B cell (primary cell): ENCODE measurements around the gene SEC16B. TPM values are rescaled to one million over a fixed set of nuclear protein-coding genes. Genes with fewer than 3 reads are reported as not detected.

ENCODE experiments used
- ATAC-seq: fragments of 200-7000 bp; cut with Tn5 transposase; one replicate; pipeline ENCODE4 v1.10.0; 2021; ENCODE audit warnings: low read depth, mild to moderate bottlenecking, moderate number of reproducible peaks, moderate library complexity
- CTCF ChIA-PET: fragments of 350-600 bp; sonication (Branson Sonifier 250); formaldehyde crosslinking; loops from one replicate; lab custom pipeline; 2021; ENCODE audit warnings: antibody characterized with exemption, inconsistent platforms; lab: Charles Lee
- POLR2A ChIA-PET: fragments of 350-600 bp; sonication (Branson Sonifier 250); formaldehyde crosslinking; loops from one replicate; lab custom pipeline; 2021; ENCODE audit warnings: antibody characterized with exemption; lab: Charles Lee
- DNase-seq: peaks from one replicate; pipeline ENCODE4 v3.0.0; 2013
- H2AFZ ChIP-seq: 2 replicates; pipeline ENCODE4 v1.6.1; 2012; ENCODE audit warnings: mild to moderate bottlenecking, low read depth, low read length; ENCODE audit not compliant: insufficient read depth, poor library complexity, severe bottlenecking
- H3K27ac ChIP-seq, 2 donors: 1 replicate in 1 of 2; 2 replicates in 1 of 2; pipeline ENCODE4 v1.5.1; 2012 to 2013; ENCODE audit warnings: low read length in 2 of 2, mild to moderate bottlenecking in 2 of 2, moderate library complexity in 1 of 2
- H3K27me3 ChIP-seq, 4 experiments: fragments of 200-600 bp in 1 of 4; sonication (generic) in 1 of 4; replicated peaks in 1 of 4; 1 replicate in 2 of 4; 2 replicates in 2 of 4; pipeline versions ENCODE4 v1.6.1 to v1.7.0; 2013 to 2016; ENCODE audit warnings: low read length in 3 of 4, mild to moderate bottlenecking in 2 of 4, mixed read lengths in 1 of 4, moderate library complexity in 1 of 4; ENCODE audit not compliant: insufficient read depth in 4 of 4, control insufficient read depth in 3 of 4; ENCODE audit errors: control extremely low read depth in 1 of 4
- H3K36me3 ChIP-seq, 2 experiments: replicated peaks in 1 of 2; 1 replicate in 1 of 2; 2 replicates in 1 of 2; pipeline versions ENCODE4 v1.6.1 to v1.7.1; 2013; ENCODE audit warnings: low read length in 1 of 2; ENCODE audit not compliant: insufficient read depth in 2 of 2, control insufficient read depth in 1 of 2; ENCODE audit errors: control extremely low read depth in 1 of 2, extremely low read depth in 1 of 2
- H3K4me1 ChIP-seq, 2 donors: fragments of 200-600 bp in 1 of 2; sonication (generic) in 1 of 2; 1 replicate in 1 of 2; 2 replicates in 1 of 2; pipeline versions ENCODE4 v1.5.1 to v1.6.1; 2013 to 2017; ENCODE audit warnings: low read length in 2 of 2; ENCODE audit not compliant: control insufficient read depth in 2 of 2, insufficient read depth in 2 of 2
- H3K4me2 ChIP-seq: replicated peaks from 2 replicates; pipeline ENCODE3; 2012; ENCODE audit warnings: mild to moderate bottlenecking, low read depth, low read length; ENCODE audit not compliant: poor library complexity, severe bottlenecking
- H3K4me3 ChIP-seq, 5 experiments: fragments of 200-600 bp in 1 of 5; sonication (generic) in 1 of 5; 1 replicate in 3 of 5; 2 replicates in 2 of 5; pipeline versions ENCODE4 v1.5.1 to v1.7.0; 2011 to 2016; ENCODE audit warnings: low read length in 4 of 5, mild to moderate bottlenecking in 4 of 5, low read depth in 2 of 5, control low read depth in 1 of 5, moderate library complexity in 1 of 5; ENCODE audit not compliant: insufficient read depth in 1 of 5; ENCODE audit errors: control extremely low read depth in 1 of 5, extremely low read depth in 1 of 5
- H3K79me2 ChIP-seq: fragments of 200-600 bp; sonication (generic); one replicate; pipeline ENCODE4 v1.6.0; 2016; ENCODE audit warnings: low read length; ENCODE audit not compliant: control insufficient read depth, insufficient read depth
- H3K9ac ChIP-seq: fragments of 200-600 bp; sonication (generic); 2 replicates; pipeline ENCODE4 v1.6.1; 2017; ENCODE audit warnings: mild to moderate bottlenecking, low read length, moderate library complexity
- H3K9me3 ChIP-seq, 3 donors: one replicate each; pipeline versions ENCODE4 v1.6.1 to v1.7.1; 2013; ENCODE audit warnings: low read length in 2 of 3; ENCODE audit not compliant: control insufficient read depth in 2 of 3, insufficient read depth in 1 of 3; ENCODE audit errors: control extremely low read depth in 1 of 3
- H4K20me1 ChIP-seq: 2 replicates; pipeline ENCODE4 v1.6.0; 2012; ENCODE audit warnings: mild to moderate bottlenecking, low read length; ENCODE audit not compliant: insufficient read depth, control insufficient read depth, poor library complexity, severe bottlenecking
- H3K27ac Mint-ChIP-seq: one replicate; pipeline ENCODE4 v1.8.0; 2021; ENCODE audit warnings: mixed read lengths
- H3K27me3 Mint-ChIP-seq: one replicate; pipeline ENCODE4 v1.8.0; 2021; ENCODE audit warnings: mixed read lengths
- H3K4me1 Mint-ChIP-seq: one replicate; pipeline ENCODE4 v1.8.0; 2021; ENCODE audit warnings: mixed read lengths
- H3K4me3 Mint-ChIP-seq: one replicate; pipeline ENCODE4 v1.8.0; 2021; ENCODE audit warnings: mixed read lengths
- H3K9me3 Mint-ChIP-seq: one replicate; pipeline ENCODE4 v1.8.0; 2022; ENCODE audit warnings: mixed read lengths; ENCODE audit not compliant: insufficient read depth
- EZH2 ChIP-seq: IDR thresholded peaks from 2 replicates; pipeline ENCODE4 v1.6.1; 2012; ENCODE audit warnings: borderline replicate concordance, low read depth, mild to moderate bottlenecking, moderate library complexity, low read length; ENCODE audit not compliant: insufficient read depth, poor library complexity, severe bottlenecking
- WGBS: methylation state at CpG from one replicate; pipeline ENCODE4 v1.1.5; 2013; ENCODE audit warnings: missing lambda C conversion rate; ENCODE audit not compliant: insufficient coverage; 5-methylcytosine and 5-hydroxymethylcytosine counted together
- intact Hi-C: fragments of 100-400 bp; cut with micrococcal nuclease; formaldehyde crosslinking; loops from one replicate; pipeline ENCODE4 v1.10.0; 2022
- polyA plus RNA-seq: library from polyadenylated mRNA; depleted of rRNA; stranded (reverse); fragments of >200 nt; gene quantifications from 2 replicates; pipeline ENCODE4 v1.2.3, GENCODE V29; 2012
- total RNA-seq, 2 donors: library from RNA; stranded (reverse); fragments of 120-200 nt in 1 of 2; gene quantifications; 1 replicate in 1 of 2; 2 replicates in 1 of 2; pipeline versions ENCODE4 v1.2.3 to v1.2.4, GENCODE V29; 2013 to 2022
- TF ChIP-seq, protein P1 (sequence below): fragments of 200-600 bp; IDR thresholded peaks from one replicate; pipeline ENCODE4 v1.8.0; 2022; ENCODE audit warnings: antibody characterized with exemption, mild to moderate bottlenecking

The SEC16B gene
- total and polyA plus RNA-seq, 2 donors (not counting 1 experiment from before 2014, with no cell fraction given), result 0.03 to 0.10 TPM

DNA sequence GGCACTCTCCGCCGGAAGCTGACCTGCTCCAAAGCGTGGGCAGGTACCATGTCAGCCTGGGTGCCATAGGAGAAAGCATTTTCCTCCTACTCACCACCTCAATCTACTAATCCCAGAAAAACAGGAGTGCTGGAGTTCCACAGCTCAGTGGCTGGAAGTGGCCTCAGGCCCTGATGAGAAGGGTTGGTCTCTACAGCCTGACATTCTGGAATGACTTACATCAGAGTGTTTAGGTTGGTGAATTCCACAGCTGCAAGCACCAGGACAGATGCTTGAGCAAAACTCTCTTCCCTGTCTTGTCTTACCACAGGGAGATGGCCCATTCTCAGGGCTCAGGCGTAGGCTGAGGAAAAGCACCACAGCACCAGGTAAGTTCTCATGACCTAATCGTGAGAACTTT lies 5.5 kb downstream of the SEC16B start:
- H3K27me3 Mint-ChIP-seq, result no peaks in the 10 kb centered on the region
- POLR2A ChIA-PET, result no interaction called here
- Histone ChIP-seq H3K36me3 (no peaks in the 10 kb centered on the region), H3K9ac (no peak overlapping the region), H3K27me3 (no peaks in the 10 kb centered on the region), H4K20me1 (no peaks in the 10 kb centered on the region), H3K4me2 (no peak overlapping the region), H3K9me3 (peaks cover 0 to 5% (median 0%) of the 10 kb centered on the region in 3 donors), H3K4me1 (no peaks in the 10 kb centered on the region), H3K4me3 (no peak overlapping the region), H3K79me2 (no peaks in the 10 kb centered on the region), H3K27ac (no peak overlapping the region), H2AFZ (no peak overlapping the region)
- ATAC-seq (no peak), DNase-seq (no peak)
- no peaks in the 10 kb centered on the region for H3K9me3 Mint-ChIP-seq
- no peak overlapping the region for H3K4me3 Mint-ChIP-seq
- H3K4me1 Mint-ChIP-seq, result no peaks in the 10 kb centered on the region
- 100% methylated on average over 2 of the region's 5 CpGs for WGBS
- TF ChIP-seq, protein P1, sequence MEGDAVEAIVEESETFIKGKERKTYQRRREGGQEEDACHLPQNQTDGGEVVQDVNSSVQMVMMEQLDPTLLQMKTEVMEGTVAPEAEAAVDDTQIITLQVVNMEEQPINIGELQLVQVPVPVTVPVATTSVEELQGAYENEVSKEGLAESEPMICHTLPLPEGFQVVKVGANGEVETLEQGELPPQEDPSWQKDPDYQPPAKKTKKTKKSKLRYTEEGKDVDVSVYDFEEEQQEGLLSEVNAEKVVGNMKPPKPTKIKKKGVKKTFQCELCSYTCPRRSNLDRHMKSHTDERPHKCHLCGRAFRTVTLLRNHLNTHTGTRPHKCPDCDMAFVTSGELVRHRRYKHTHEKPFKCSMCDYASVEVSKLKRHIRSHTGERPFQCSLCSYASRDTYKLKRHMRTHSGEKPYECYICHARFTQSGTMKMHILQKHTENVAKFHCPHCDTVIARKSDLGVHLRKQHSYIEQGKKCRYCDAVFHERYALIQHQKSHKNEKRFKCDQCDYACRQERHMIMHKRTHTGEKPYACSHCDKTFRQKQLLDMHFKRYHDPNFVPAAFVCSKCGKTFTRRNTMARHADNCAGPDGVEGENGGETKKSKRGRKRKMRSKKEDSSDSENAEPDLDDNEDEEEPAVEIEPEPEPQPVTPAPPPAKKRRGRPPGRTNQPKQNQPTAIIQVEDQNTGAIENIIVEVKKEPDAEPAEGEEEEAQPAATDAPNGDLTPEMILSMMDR, result no peak
- TF ChIP-seq EZH2, result no peak
- H3K27ac Mint-ChIP-seq, result no peak overlapping the region
- intact Hi-C loops, result no loop called here
- CTCF ChIA-PET, result no interaction called here

DNA sequence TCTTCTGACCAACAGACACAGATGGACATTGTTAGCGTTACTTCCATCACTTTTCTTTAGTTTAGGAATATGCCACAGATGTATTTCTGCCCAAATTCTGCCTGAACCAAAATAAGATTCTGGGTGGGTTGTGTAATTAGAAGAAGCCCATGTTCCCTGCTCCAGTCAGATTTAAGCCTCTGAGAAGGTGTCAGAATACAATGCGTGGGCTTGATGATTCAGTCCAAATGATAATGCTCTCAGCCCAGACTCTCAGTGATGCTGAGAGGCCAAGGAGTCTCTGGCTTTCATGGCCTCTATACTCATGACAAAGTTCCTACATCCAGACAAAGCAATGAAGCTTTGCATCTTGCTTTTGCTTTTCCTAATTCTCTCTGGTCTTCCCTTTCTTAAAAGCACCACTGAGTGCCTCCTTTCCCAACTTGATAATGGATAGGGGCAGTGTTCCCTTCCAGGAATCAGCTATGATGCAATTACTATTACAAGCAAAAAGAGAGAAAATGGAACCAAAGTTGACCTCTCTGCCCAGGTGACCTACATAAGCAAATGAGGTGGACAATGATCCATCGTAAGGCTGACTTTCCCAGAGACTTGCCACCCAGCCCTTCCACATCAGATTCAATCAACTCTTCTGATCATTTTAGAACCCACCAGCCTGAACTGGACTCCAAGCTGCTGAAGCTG lies 8.8 kb downstream of the SEC16B start:
- intact Hi-C loops, result no loop called here
- DNase-seq, result no peak
- Histone ChIP-seq H3K79me2 (no peaks in the 10 kb centered on the region), H3K36me3 (no peaks in the 10 kb centered on the region), H3K27ac (no peak overlapping the region), H3K4me1 (no peaks in the 10 kb centered on the region), H3K27me3 (no peaks in the 10 kb centered on the region), H2AFZ (no peak overlapping the region), H4K20me1 (no peaks in the 10 kb centered on the region), H3K9me3 (peaks cover 0 to 5% (median 0%) of the 10 kb centered on the region in 3 donors), H3K9ac (no peak overlapping the region), H3K4me2 (no peak overlapping the region), H3K4me3 (no peak overlapping the region)
- no peak overlapping the region for H3K27ac Mint-ChIP-seq
- H3K9me3 Mint-ChIP-seq, result no peaks in the 10 kb centered on the region
- ATAC-seq, result no peak
- no peaks in the 10 kb centered on the region for H3K27me3 Mint-ChIP-seq
- WGBS, result 90% methylated on average over 1 of the region's 3 CpGs
- no peak for TF ChIP-seq EZH2
- H3K4me3 Mint-ChIP-seq, result no peak overlapping the region
- no peaks in the 10 kb centered on the region for H3K4me1 Mint-ChIP-seq
- CTCF ChIA-PET, result interaction anchor here (1.5 kb wide), 1 partner anchor 9 kb away, joined by 5 read pairs; no protein-coding TSS in a partner anchor
- POLR2A ChIA-PET, result no interaction called here
